Neural cell (in vitro differentiated cells): ENCODE results near the gene VAPA. TPM values are rescaled to one million over a fixed set of nuclear protein-coding genes. Genes with fewer than 3 reads are reported as not detected.

Experiments used
- H2AFZ ChIP-seq: fragments of 200-600, 300-800 bp; sonication (generic), shearing (Covaris generic); 2 replicates; pipeline ENCODE4 v1.6.0; 2014; ENCODE audit warnings: low read depth, mild to moderate bottlenecking, antibody characterized with exemption, low read length, moderate library complexity
- H3F3A ChIP-seq: fragments of 200-600 bp; shearing (Covaris generic); 2 replicates; pipeline ENCODE4 v1.6.1; 2016; ENCODE audit warnings: mild to moderate bottlenecking, moderate library complexity, mixed read lengths, antibody characterized with exemption, low read length; ENCODE audit not compliant: insufficient read depth, poor library complexity, severe bottlenecking
- H3K27ac ChIP-seq: fragments of 200-600, 300-800 bp; sonication (generic), shearing (Covaris generic); 2 replicates; pipeline ENCODE4 v1.5.1; 2014; ENCODE audit warnings: mild to moderate bottlenecking, low read length, moderate library complexity
- H3K27me3 ChIP-seq: fragments of 300-800, 200-600 bp; sonication (generic), shearing (Covaris generic); 2 replicates; pipeline ENCODE4 v1.6.0; 2014; ENCODE audit warnings: mild to moderate bottlenecking, low read depth, low read length, moderate library complexity; ENCODE audit not compliant: insufficient read depth
- H3K36me3 ChIP-seq: fragments of 300-800, 200-600 bp; sonication (generic), shearing (Covaris generic); 2 replicates; pipeline ENCODE4 v1.5.1; 2014; ENCODE audit warnings: mild to moderate bottlenecking, antibody characterized with exemption, low read length, moderate library complexity; ENCODE audit not compliant: insufficient read depth
- H3K4me2 ChIP-seq: fragments of 300-800, 200-600 bp; sonication (generic), shearing (Covaris generic); 2 replicates; pipeline ENCODE4 v1.6.0; 2014; ENCODE audit warnings: mild to moderate bottlenecking, low read length
- H3K4me3 ChIP-seq: fragments of 300-800, 200-600 bp; sonication (generic), shearing (Covaris generic); 2 replicates; pipeline ENCODE4 v1.5.1; 2014; ENCODE audit warnings: mild to moderate bottlenecking, low read length, moderate library complexity
- H3K79me2 ChIP-seq: fragments of 200-600 bp; shearing (Covaris generic); replicated peaks from 2 replicates; pipeline ENCODE4 v1.6.0; 2014; ENCODE audit warnings: mild to moderate bottlenecking, low read length, moderate library complexity; ENCODE audit not compliant: insufficient read depth
- H3K9ac ChIP-seq: fragments of 300-800, 200-600 bp; sonication (generic), shearing (Covaris generic); 2 replicates; pipeline ENCODE4 v1.6.1; 2016; ENCODE audit warnings: mild to moderate bottlenecking, low read length, mixed read lengths
- H3K9me2 ChIP-seq: fragments of 200-600 bp; shearing (Covaris generic); 2 replicates; pipeline ENCODE4 v1.6.1; 2016; ENCODE audit warnings: mild to moderate bottlenecking, low read length, mixed read lengths; ENCODE audit not compliant: insufficient read depth
- H3K9me3 ChIP-seq: fragments of 200-600, 300-800 bp; sonication (generic), shearing (Covaris generic); 2 replicates; pipeline ENCODE4 v1.6.1; 2016; ENCODE audit warnings: mild to moderate bottlenecking, mixed run types, low read length, moderate library complexity, mixed read lengths
- H4K20me1 ChIP-seq: fragments of 200-600 bp; shearing (Covaris generic); 2 replicates; pipeline ENCODE4 v1.6.1; 2016; ENCODE audit warnings: mild to moderate bottlenecking, mixed run types; ENCODE audit not compliant: insufficient read depth
- EP300 ChIP-seq: fragments of 450-650 bp; conservative IDR thresholded peaks from 2 replicates; pipeline ENCODE4 v1.6.1; 2014; ENCODE audit warnings: antibody characterized with exemption, mild to moderate bottlenecking, moderate library complexity; ENCODE audit not compliant: poor library complexity, severe bottlenecking
- EZH2 ChIP-seq: fragments of 200-600, 300-800 bp; shearing (Covaris generic), sonication (generic); IDR thresholded peaks from 2 replicates; pipeline ENCODE4 v1.6.1; 2014; ENCODE audit warnings: antibody characterized with exemption, low read length, borderline replicate concordance, mild to moderate bottlenecking; ENCODE audit not compliant: insufficient read depth, poor library complexity, severe bottlenecking
- MXI1 ChIP-seq: fragments of 450-650 bp; conservative IDR thresholded peaks from 2 replicates; pipeline ENCODE4 v1.6.1; 2014; ENCODE audit warnings: antibody characterized with exemption, mild to moderate bottlenecking; ENCODE audit not compliant: poor library complexity, severe bottlenecking
- POLR2AphosphoS5 ChIP-seq: IDR thresholded peaks from 2 replicates; pipeline ENCODE4 v1.6.1; 2012
- RAD21 ChIP-seq: fragments of 450-650 bp; conservative IDR thresholded peaks from 2 replicates; pipeline ENCODE4 v1.6.1; 2014; ENCODE audit warnings: antibody characterized with exemption, mild to moderate bottlenecking, moderate library complexity
- SMC3 ChIP-seq: fragments of 450-650 bp; conservative IDR thresholded peaks from 2 replicates; pipeline ENCODE4 v1.6.1; 2014; ENCODE audit warnings: antibody characterized with exemption, mild to moderate bottlenecking, moderate library complexity; ENCODE audit not compliant: poor library complexity
- TAF1 ChIP-seq: IDR thresholded peaks from 2 replicates; pipeline ENCODE4 v1.6.1; 2012; ENCODE audit warnings: low read depth
- polyA plus RNA-seq: library from polyadenylated mRNA; depleted of rRNA; stranded (reverse); fragments of >200 nt; gene quantifications from 2 replicates; pipeline ENCODE4 v1.2.3, GENCODE V29; 2014
- TF ChIP-seq, protein P1 (sequence below): IDR thresholded peaks from 2 replicates; pipeline ENCODE4 v1.6.1; 2012; ENCODE audit warnings: borderline replicate concordance
- TF ChIP-seq, protein P2 (sequence below): fragments of 450-650 bp; IDR thresholded peaks from 2 replicates; pipeline ENCODE4 v1.5.1; 2014; ENCODE audit warnings: antibody characterized with exemption, mild to moderate bottlenecking, moderate library complexity; ENCODE audit not compliant: poor library complexity, severe bottlenecking

Gene VAPA
- polyA plus RNA-seq, 1 donor from 2014 or later: 317 TPM

DNA sequence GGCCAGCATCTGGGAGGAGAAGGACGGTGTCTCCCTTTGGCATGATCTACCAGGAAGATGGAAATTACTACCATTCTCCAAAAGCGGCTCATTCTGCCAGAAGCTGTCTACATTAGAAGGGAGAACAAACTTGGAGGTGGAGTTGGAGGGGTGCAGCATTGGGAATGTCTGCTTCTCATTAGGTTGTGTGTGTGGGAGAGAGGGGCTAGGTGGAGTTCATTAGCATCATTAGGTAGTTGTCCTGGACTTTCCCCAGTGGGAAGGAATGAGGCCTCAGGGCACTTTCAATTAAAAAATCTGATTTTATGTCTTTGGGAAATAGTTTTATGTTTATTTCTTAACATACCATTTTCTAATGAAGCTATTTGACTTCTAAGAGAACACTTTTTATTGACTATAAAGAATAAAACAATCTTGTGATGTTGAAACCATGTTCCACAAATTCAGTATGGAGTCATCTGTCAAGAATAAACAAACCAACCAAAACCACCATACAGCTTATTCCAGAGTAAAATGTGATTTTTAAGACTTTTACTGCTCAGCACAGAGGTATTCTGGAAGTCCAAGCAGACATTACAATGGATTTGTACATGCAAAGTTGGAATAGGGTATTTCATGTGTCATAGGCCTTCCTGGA is 60.6 kb downstream of the VAPA start (continued):
- no peak for TF ChIP-seq EZH2
- no peak for TF ChIP-seq MXI1
- TF ChIP-seq RAD21: no peak

DNA sequence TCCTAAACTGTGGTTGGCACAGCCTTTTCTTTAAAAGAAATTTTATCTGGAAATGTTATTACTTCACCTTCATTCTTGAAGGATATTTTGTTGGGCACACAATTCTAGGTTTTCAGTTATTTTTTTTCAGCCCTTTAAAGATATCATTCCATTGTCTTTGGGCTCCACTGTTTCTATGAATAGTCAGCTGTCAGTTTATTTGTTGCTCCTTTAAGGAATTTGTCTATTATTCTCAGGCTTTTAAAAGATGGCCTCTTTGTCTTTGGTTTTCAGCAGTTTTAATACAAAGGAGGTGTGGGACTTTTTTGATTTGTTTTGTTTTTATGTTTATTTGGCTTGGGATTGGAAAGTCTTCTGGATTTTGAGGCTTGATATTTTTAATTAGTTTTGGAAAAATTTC is 61.8 kb downstream of the VAPA start:
- Histone ChIP-seq H3K27ac (no peak overlapping the region), H3K36me3 (no peaks in the 10 kb centered on the region), H3K79me2 (no peaks in the 10 kb centered on the region), H3K4me2 (no peak overlapping the region), H3K9ac (no peak overlapping the region), H3K9me2 (no peaks in the 10 kb centered on the region), H3K9me3 (no peaks in the 10 kb centered on the region), H3K27me3 (no peaks in the 10 kb centered on the region), H4K20me1 (no peaks in the 10 kb centered on the region), H3K4me3 (no peak overlapping the region), H3F3A (no peaks in the 10 kb centered on the region), H2AFZ (no peak overlapping the region)
- no peak for TF ChIP-seq EZH2
- TF ChIP-seq, protein P1, sequence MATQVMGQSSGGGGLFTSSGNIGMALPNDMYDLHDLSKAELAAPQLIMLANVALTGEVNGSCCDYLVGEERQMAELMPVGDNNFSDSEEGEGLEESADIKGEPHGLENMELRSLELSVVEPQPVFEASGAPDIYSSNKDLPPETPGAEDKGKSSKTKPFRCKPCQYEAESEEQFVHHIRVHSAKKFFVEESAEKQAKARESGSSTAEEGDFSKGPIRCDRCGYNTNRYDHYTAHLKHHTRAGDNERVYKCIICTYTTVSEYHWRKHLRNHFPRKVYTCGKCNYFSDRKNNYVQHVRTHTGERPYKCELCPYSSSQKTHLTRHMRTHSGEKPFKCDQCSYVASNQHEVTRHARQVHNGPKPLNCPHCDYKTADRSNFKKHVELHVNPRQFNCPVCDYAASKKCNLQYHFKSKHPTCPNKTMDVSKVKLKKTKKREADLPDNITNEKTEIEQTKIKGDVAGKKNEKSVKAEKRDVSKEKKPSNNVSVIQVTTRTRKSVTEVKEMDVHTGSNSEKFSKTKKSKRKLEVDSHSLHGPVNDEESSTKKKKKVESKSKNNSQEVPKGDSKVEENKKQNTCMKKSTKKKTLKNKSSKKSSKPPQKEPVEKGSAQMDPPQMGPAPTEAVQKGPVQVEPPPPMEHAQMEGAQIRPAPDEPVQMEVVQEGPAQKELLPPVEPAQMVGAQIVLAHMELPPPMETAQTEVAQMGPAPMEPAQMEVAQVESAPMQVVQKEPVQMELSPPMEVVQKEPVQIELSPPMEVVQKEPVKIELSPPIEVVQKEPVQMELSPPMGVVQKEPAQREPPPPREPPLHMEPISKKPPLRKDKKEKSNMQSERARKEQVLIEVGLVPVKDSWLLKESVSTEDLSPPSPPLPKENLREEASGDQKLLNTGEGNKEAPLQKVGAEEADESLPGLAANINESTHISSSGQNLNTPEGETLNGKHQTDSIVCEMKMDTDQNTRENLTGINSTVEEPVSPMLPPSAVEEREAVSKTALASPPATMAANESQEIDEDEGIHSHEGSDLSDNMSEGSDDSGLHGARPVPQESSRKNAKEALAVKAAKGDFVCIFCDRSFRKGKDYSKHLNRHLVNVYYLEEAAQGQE: no peak
- TF ChIP-seq TAF1: no peak
- no peak for TF ChIP-seq RAD21
- no peak for TF ChIP-seq POLR2AphosphoS5
- TF ChIP-seq MXI1: no peak
- TF ChIP-seq, protein P2, sequence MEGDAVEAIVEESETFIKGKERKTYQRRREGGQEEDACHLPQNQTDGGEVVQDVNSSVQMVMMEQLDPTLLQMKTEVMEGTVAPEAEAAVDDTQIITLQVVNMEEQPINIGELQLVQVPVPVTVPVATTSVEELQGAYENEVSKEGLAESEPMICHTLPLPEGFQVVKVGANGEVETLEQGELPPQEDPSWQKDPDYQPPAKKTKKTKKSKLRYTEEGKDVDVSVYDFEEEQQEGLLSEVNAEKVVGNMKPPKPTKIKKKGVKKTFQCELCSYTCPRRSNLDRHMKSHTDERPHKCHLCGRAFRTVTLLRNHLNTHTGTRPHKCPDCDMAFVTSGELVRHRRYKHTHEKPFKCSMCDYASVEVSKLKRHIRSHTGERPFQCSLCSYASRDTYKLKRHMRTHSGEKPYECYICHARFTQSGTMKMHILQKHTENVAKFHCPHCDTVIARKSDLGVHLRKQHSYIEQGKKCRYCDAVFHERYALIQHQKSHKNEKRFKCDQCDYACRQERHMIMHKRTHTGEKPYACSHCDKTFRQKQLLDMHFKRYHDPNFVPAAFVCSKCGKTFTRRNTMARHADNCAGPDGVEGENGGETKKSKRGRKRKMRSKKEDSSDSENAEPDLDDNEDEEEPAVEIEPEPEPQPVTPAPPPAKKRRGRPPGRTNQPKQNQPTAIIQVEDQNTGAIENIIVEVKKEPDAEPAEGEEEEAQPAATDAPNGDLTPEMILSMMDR: no peak
- TF ChIP-seq SMC3: no peak
- TF ChIP-seq EP300: no peak

DNA sequence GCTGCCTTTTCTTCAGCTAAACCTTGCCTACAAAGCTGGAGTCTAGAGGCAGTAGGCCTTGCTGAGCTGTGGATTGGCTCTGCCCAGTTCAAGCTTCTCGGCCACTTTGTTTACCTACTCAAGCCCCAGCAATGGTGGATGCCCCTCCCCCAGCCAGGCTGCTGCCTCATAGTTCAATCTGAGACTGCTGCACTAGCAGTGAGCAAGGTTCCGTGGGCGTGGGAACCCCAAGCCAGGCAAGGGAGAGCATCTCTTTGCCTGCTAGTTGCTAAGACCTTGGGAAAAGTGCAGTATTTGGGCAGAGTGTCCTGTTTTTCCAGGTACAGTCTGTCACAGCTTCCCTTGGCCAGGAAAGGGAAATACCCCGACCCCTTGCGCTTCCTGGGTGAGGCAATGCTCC is 68.9 kb downstream of the VAPA start:
- no peaks in the 10 kb centered on the region for H3K36me3 ChIP-seq
- no peaks in the 10 kb centered on the region for H4K20me1 ChIP-seq
- TF ChIP-seq POLR2AphosphoS5: no peak
- H3K9me3 ChIP-seq: no peaks in the 10 kb centered on the region
- H2AFZ ChIP-seq: no peak overlapping the region
- no peak overlapping the region for H3K4me2 ChIP-seq
- H3K27me3 ChIP-seq: no peaks in the 10 kb centered on the region
- no peaks in the 10 kb centered on the region for H3F3A ChIP-seq
- no peaks in the 10 kb centered on the region for H3K9me2 ChIP-seq
- no peak overlapping the region for H3K9ac ChIP-seq
- H3K4me3 ChIP-seq: no peak overlapping the region
- no peak overlapping the region for H3K27ac ChIP-seq
- H3K79me2 ChIP-seq: no peaks in the 10 kb centered on the region
